Forelimb muscle (tissue), 1 donor: Measurements from ENCODE around the gene CGRRF1. TPM values are rescaled to one million over a fixed set of nuclear protein-coding genes. Genes with fewer than 3 reads are reported as not detected.

ENCODE experiments used
- DNase-seq: peaks from one replicate; pipeline ENCODE4 v3.0.0-alpha.2; 2013; ENCODE audit warnings: low read depth
- polyA plus RNA-seq: library from polyadenylated mRNA; unstranded; fragments of 120-200 nt; gene quantifications from one replicate; pipeline ENCODE4 v1.2.1, GENCODE V29; 2013; ENCODE audit not compliant: insufficient read length

The CGRRF1 gene
- polyA plus RNA-seq, 1 donor, result 14.5 TPM

- DNase-seq, result no peak
These were observed 19.8 kb upstream of the CGRRF1 start for GRCh38 chr14:54489731-54490444.

- DNase-seq, result no peak
These were observed 19.1 kb upstream of the CGRRF1 start for GRCh38 chr14:54490445-54491175.

GRCh38 chr14:54493293-54493692 is 16.4 kb upstream of the CGRRF1 start:
- DNase-seq, result no peak

- DNase-seq, result no peak
These were observed 12.5 kb upstream of the CGRRF1 start for GRCh38 chr14:54497224-54497623.

GRCh38 chr14:54498095-54498531 is 11.6 kb upstream of the CGRRF1 start:
- no peak for DNase-seq

- no peak for DNase-seq
These were observed 11.1 kb upstream of the CGRRF1 start for GRCh38 chr14:54498579-54498978.

GRCh38 chr14:54500744-54501143 is 9.0 kb upstream of the CGRRF1 start:
- no peak for DNase-seq

GRCh38 chr14:54501480-54501879 is 8.2 kb upstream of the CGRRF1 start:
- no peak for DNase-seq

- DNase-seq, result no peak
These were observed 7.1 kb upstream of the CGRRF1 start for GRCh38 chr14:54502602-54503001.

GRCh38 chr14:54503486-54503885 is 6.2 kb upstream of the CGRRF1 start:
- no peak for DNase-seq

- DNase-seq, result no peak
These were observed 2.7 kb downstream of the CGRRF1 start for GRCh38 chr14:54512393-54512792.

- DNase-seq, result no peak
These were observed 6.0 kb downstream of the CGRRF1 start for GRCh38 chr14:54515670-54516069.

- no peak for DNase-seq
These were observed 7.0 kb downstream of the CGRRF1 start for GRCh38 chr14:54516709-54517108.

GRCh38 chr14:54524410-54524809 is 14.7 kb downstream of the CGRRF1 start:
- no peak for DNase-seq

GRCh38 chr14:54528973-54529372 is 19.3 kb downstream of the CGRRF1 start:
- DNase-seq, result no peak

- DNase-seq, result no peak
These were observed 20.1 kb downstream of the CGRRF1 start for GRCh38 chr14:54529811-54530210.

- no peak for DNase-seq
These were observed 22.7 kb downstream of the CGRRF1 start for GRCh38 chr14:54532111-54533012.

- DNase-seq, result no peak
These were observed 23.4 kb downstream of the CGRRF1 start for GRCh38 chr14:54533100-54533499.

GRCh38 chr14:54535126-54535525 is 25.4 kb downstream of the CGRRF1 start:
- DNase-seq, result no peak

GRCh38 chr14:54535646-54536045 is 25.9 kb downstream of the CGRRF1 start:
- no peak for DNase-seq

- no peak for DNase-seq
These were observed 27.9 kb downstream of the CGRRF1 start for GRCh38 chr14:54537651-54538050.

GRCh38 chr14:54538055-54538454 is 28.3 kb downstream of the CGRRF1 start:
- DNase-seq, result no peak
